GM21423 (cell line): ENCODE data around the gene CPNE9.
"Not testable (repeated sequence)": the region's sequence is repeated elsewhere in the genome, so short reads cannot be mapped to it uniquely, and the experiment has no call there.

ENCODE experiments used
- ATAC-seq: cut with Tn5 transposase; IDR thresholded peaks from one replicate; pipeline ENCODE4 v1.9.1; 2021; ENCODE audit warnings: mild to moderate bottlenecking, moderate library complexity; ENCODE audit not compliant: unreplicated experiment

The CPNE9 gene

GRCh38 chr3:9770276-9770812 lies 66.7 kb downstream of the CPNE9 start:
- no peak for ATAC-seq

GRCh38 chr3:9771007-9771406 lies 67.4 kb downstream of the CPNE9 start:
- ATAC-seq = not testable (repeated sequence)

- no peak for ATAC-seq
Observed at GRCh38 chr3:9776896-9777693, 73.5 kb downstream of the CPNE9 start.

GRCh38 chr3:9777694-9778021 lies 74.0 kb downstream of the CPNE9 start:
- no peak for ATAC-seq

- no peak for ATAC-seq
Observed at GRCh38 chr3:9778143-9779074, 74.8 kb downstream of the CPNE9 start.

GRCh38 chr3:9779075-9779593 lies 75.5 kb downstream of the CPNE9 start:
- ATAC-seq = no peak
